Measurements from ENCODE around the gene CPNE4. TPM values are rescaled to one million over a fixed set of nuclear protein-coding genes. Genes with fewer than 3 reads are reported as not detected.

Gene CPNE4
- total RNA-seq, 1 experiment from 2014 or later = 31.1 TPM

DNA sequence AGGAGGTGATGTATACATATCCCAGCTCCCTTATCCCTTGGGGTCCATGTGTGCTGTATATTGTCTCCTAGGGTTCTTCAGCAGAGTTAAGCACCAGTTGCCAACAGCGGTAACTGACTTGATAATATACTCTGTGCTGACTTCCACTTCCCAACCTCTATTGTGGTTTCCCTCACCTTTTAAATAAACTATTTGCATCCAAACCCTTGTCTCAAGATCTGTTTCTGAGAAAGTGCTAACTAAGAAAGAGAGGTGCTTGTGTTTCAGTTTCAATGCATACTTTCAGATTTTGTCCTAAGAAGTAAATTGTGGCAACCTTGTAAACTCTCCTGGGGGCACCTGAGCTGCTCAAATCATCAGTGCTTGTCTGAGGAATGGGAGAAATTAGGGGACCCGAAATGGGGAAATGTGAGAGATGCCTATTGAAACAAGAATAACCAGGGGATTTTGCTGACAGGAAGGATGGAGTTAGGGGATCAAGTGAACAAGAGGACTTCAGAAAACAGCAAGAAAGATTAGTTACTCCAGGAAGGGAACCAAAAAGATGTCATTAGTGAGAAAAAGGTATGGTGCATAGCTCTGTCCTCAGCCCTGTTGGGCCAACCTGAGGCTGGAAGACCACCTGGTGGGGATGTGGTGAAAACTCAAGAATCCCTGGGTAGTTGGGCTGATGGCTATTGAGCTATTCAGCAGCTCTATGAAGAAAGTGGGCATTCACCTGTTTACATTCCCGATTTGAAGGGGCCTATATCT lies 481.1 kb downstream of the CPNE4 start:
- Mint-ChIP-seq H3K27me3 (ENCODE audit: unreplicated experiment) (no peaks in the 10 kb centered on the region), H3K36me3 (ENCODE audit: insufficient read depth, unreplicated experiment) (no peaks in the 10 kb centered on the region), H3K4me3 (ENCODE audit: low read depth, unreplicated experiment) (no peak overlapping the region), H3K4me1 (ENCODE audit: low read depth, unreplicated experiment) (no peaks in the 10 kb centered on the region), H3K9me3 (ENCODE audit: low read depth, unreplicated experiment) (no peaks in the 10 kb centered on the region), H3K27ac (ENCODE audit: unreplicated experiment) (no peak overlapping the region)
- intact Hi-C loops (cut with micrococcal nuclease; ENCODE audit: unreplicated experiment) = loop anchor here (5.0 kb wide), 1 partner anchor 144 kb away; no protein-coding TSS in a partner anchor
- no TSS peak for BruUV-seq (replicated peaks)
- TF ChIP-seq, protein P1, sequence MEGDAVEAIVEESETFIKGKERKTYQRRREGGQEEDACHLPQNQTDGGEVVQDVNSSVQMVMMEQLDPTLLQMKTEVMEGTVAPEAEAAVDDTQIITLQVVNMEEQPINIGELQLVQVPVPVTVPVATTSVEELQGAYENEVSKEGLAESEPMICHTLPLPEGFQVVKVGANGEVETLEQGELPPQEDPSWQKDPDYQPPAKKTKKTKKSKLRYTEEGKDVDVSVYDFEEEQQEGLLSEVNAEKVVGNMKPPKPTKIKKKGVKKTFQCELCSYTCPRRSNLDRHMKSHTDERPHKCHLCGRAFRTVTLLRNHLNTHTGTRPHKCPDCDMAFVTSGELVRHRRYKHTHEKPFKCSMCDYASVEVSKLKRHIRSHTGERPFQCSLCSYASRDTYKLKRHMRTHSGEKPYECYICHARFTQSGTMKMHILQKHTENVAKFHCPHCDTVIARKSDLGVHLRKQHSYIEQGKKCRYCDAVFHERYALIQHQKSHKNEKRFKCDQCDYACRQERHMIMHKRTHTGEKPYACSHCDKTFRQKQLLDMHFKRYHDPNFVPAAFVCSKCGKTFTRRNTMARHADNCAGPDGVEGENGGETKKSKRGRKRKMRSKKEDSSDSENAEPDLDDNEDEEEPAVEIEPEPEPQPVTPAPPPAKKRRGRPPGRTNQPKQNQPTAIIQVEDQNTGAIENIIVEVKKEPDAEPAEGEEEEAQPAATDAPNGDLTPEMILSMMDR (IDR thresholded peaks at IDR 0.05; ENCODE audit: unreplicated experiment) = no peak
- DNase-seq = no peak
- CTCF ChIA-PET = interaction anchor here (1.2 kb wide), 1 partner anchor 17 kb away, joined by 3 read pairs; no protein-coding TSS in a partner anchor

DNA sequence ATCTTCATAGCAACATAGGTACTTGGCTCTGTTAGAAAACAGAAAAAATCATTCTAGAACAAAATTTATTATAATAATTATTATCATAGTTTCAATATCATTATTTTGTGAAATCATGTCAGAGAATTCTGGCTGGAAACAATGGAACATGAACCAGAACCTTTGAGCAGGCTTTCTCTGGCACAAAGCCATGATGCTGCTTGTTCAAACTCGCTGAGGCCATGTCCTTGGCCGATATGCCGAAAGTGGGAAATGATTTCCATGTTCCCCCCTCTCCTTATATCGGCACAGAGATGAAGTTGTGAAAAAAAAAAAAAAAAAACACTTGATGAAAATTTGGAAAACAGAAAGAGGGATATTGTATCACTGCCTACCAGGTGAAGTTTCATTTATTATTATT lies 483.1 kb downstream of the CPNE4 start:
- no peaks in the 10 kb centered on the region for H3K27me3 Mint-ChIP-seq (ENCODE audit: unreplicated experiment)
- no peak for DNase-seq
- H3K36me3 Mint-ChIP-seq (ENCODE audit: insufficient read depth, unreplicated experiment) = no peaks in the 10 kb centered on the region
- intact Hi-C loops (cut with micrococcal nuclease; ENCODE audit: unreplicated experiment) = loop anchor here (5.0 kb wide), 1 partner anchor 146 kb away; no protein-coding TSS in a partner anchor
- no peaks in the 10 kb centered on the region for H3K4me1 Mint-ChIP-seq (ENCODE audit: low read depth, unreplicated experiment)
- H3K27ac Mint-ChIP-seq (ENCODE audit: unreplicated experiment) = no peak overlapping the region
- CTCF ChIA-PET = no interaction called here
- no TSS peak for BruUV-seq (replicated peaks)
- no peaks in the 10 kb centered on the region for H3K9me3 Mint-ChIP-seq (ENCODE audit: low read depth, unreplicated experiment)
- H3K4me3 Mint-ChIP-seq (ENCODE audit: low read depth, unreplicated experiment) = no peak overlapping the region
- TF ChIP-seq, protein P1 (IDR thresholded peaks at IDR 0.05; ENCODE audit: unreplicated experiment) = no peak

DNA sequence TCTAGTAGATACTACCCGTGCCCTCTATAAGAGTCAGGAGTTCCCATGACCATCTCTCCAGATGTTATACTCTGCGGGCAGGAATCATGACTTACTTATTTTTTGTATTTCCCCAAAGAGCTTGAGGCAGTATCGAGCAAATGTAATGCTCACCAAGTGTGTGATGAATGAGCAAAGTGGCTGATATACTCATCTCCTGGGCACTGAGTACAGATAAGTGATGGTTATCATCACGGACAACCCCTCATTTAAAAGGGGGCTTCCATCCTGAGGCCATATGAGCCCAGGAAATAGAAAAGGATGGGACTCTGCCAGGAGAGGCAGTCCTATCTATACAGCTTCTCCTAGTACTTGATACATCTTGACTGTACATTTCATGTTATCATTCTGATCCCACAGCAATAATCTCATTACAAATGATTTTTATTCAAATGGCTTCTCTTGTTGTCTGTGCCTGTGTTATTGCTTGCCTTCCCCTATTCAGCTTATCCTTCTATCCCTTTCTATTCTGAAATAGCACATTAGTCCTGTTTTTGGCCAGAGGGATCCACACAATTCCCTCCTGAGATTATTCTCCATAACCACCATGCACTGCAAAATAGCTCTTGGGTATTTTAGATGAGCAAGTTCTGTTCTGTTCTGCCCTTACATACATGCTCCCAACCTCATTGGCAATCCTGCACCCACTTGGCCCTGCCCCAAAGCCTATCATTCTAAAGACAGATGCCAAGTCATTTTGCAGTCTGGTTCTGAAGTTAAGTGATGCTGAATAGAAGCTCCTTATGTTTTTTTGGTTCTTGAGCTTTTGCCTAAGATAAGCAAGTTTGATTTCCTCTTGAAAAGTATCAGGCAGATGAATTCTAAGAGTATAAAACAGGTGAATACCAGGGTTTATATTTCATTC lies 484.0 kb downstream of the CPNE4 start:
- H3K27me3 Mint-ChIP-seq (ENCODE audit: unreplicated experiment) = no peaks in the 10 kb centered on the region
- TF ChIP-seq, protein P1 (IDR thresholded peaks at IDR 0.05; ENCODE audit: unreplicated experiment) = no peak
- intact Hi-C loops (cut with micrococcal nuclease; ENCODE audit: unreplicated experiment) = loop anchor here (5.0 kb wide), 1 partner anchor 146 kb away; no protein-coding TSS in a partner anchor
- H3K4me3 Mint-ChIP-seq (ENCODE audit: low read depth, unreplicated experiment) = no peak overlapping the region
- no peaks in the 10 kb centered on the region for H3K9me3 Mint-ChIP-seq (ENCODE audit: low read depth, unreplicated experiment)
- CTCF ChIA-PET = interaction anchor here (0.6 to 1.4 kb wide), 4 partner anchors 30 to 521 kb away, joined by 3 to 6 read pairs (median 4); no protein-coding TSS in a partner anchor
- no peak overlapping the region for H3K27ac Mint-ChIP-seq (ENCODE audit: unreplicated experiment)
- H3K4me1 Mint-ChIP-seq (ENCODE audit: low read depth, unreplicated experiment) = no peaks in the 10 kb centered on the region
- DNase-seq = no peak
- BruUV-seq (replicated peaks) = no TSS peak
- H3K36me3 Mint-ChIP-seq (ENCODE audit: insufficient read depth, unreplicated experiment) = no peaks in the 10 kb centered on the region

DNA sequence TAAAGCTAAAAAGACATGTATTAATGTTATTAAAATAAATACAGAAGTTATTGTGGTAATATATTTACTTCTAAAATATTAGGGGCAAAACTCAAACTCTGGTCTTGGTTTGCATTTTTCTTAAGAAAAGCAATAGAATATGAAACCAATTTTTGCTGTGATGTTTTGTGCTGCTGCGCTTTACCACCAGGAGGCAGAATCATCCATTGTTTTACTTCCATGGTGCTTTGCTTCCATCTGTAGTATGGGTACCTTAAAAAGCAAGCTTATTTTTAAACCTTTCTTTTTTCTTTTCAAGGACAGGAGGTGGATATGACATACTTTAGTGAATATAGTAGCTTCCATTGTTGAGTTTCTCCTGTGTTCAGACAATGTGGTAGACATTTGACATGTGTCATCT lies 485.5 kb downstream of the CPNE4 start:
- no TSS peak for BruUV-seq (replicated peaks)

More for the DNA sequence above, 485.5 kb downstream of the CPNE4 start:
- H3K27ac Mint-ChIP-seq (ENCODE audit: unreplicated experiment) = no peak overlapping the region
- H3K27me3 Mint-ChIP-seq (ENCODE audit: unreplicated experiment) = no peaks in the 10 kb centered on the region
- TF ChIP-seq, protein P1 (IDR thresholded peaks at IDR 0.05; ENCODE audit: unreplicated experiment) = peak; percentile 67
- intact Hi-C loops (cut with micrococcal nuclease; ENCODE audit: unreplicated experiment) = loop anchor here (1.0 to 10.0 kb wide), 3 partner anchors 245 to 635 kb away; no protein-coding TSS in a partner anchor
- no peaks in the 10 kb centered on the region for H3K9me3 Mint-ChIP-seq (ENCODE audit: low read depth, unreplicated experiment)
- peak; percentile 44 for DNase-seq
- CTCF ChIA-PET = interaction anchor here (0.9 to 2.5 kb wide), 6 partner anchors 57 to 662 kb away, joined by 3 to 8 read pairs (median 4); partner anchors contain the start of gene CPNE4
- H3K4me3 Mint-ChIP-seq (ENCODE audit: low read depth, unreplicated experiment) = no peak overlapping the region
- no peaks in the 10 kb centered on the region for H3K36me3 Mint-ChIP-seq (ENCODE audit: insufficient read depth, unreplicated experiment)
- H3K4me1 Mint-ChIP-seq (ENCODE audit: low read depth, unreplicated experiment) = peaks cover 4% of the 10 kb centered on the region
